SK-N-SH treated with all-trans-retinoic acid at 6 μM for 48 hours (cell line): Measurements from ENCODE around the gene GPR45.

Source experiments
- ATAC-seq: fragments of 200-7000 bp; cut with Tn5 transposase; 3 replicates; pipeline ENCODE4 v1.9.1; 2020; ENCODE audit warnings: mild to moderate bottlenecking, moderate library complexity
- ARNTL ChIP-seq: fragments of 450-650 bp; formaldehyde crosslinking; IDR thresholded peaks from 2 replicates; pipeline ENCODE4 v1.5.0; 2020; ENCODE audit warnings: low read depth, mild to moderate bottlenecking, moderate library complexity, borderline replicate concordance
- BACH2 ChIP-seq: fragments of 250-450 bp; sonication (Bioruptor Pico); IDR thresholded peaks from 2 replicates; pipeline ENCODE4 v1.9.0; 2021; ENCODE audit warnings: mild to moderate bottlenecking, borderline replicate concordance
- CSDC2 ChIP-seq: fragments of 250-450 bp; sonication (Bioruptor Pico); IDR thresholded peaks from 2 replicates; pipeline ENCODE4 v1.5.0; 2020; ENCODE audit warnings: mild to moderate bottlenecking, moderate library complexity
- ESRRG ChIP-seq: fragments of 250-450 bp; sonication (Bioruptor Pico); IDR thresholded peaks from 2 replicates; pipeline ENCODE4 v1.6.1; 2021; ENCODE audit warnings: mild to moderate bottlenecking
- GLIS3 ChIP-seq: fragments of 250-450 bp; sonication (Bioruptor Pico); IDR thresholded peaks from 2 replicates; pipeline ENCODE4 v1.5.0; 2020; ENCODE audit warnings: mild to moderate bottlenecking, moderate library complexity
- OSR1 ChIP-seq: fragments of 250-450 bp; sonication (Bioruptor Pico); IDR thresholded peaks from 2 replicates; pipeline ENCODE4 v1.8.0; 2022; ENCODE audit warnings: moderate library complexity, mild to moderate bottlenecking, inconsistent platforms
- PPARA ChIP-seq: fragments of 250-450 bp; sonication (Bioruptor Pico); IDR thresholded peaks from 2 replicates; pipeline ENCODE4 v1.5.0; 2020; ENCODE audit warnings: mild to moderate bottlenecking, borderline replicate concordance
- RARB ChIP-seq: fragments of 250-450 bp; sonication (Bioruptor Pico); IDR thresholded peaks from 2 replicates; pipeline ENCODE4 v1.8.0; 2021; ENCODE audit warnings: mild to moderate bottlenecking, moderate library complexity
- TCF4 ChIP-seq: fragments of 250-450 bp; sonication (Bioruptor Pico); IDR thresholded peaks from 2 replicates; pipeline ENCODE4 v1.8.0; 2021; ENCODE audit warnings: mild to moderate bottlenecking, moderate library complexity, borderline replicate concordance
- ZC3H10 ChIP-seq: fragments of 250-450 bp; sonication (Bioruptor Pico); IDR thresholded peaks from 2 replicates; pipeline ENCODE4 v1.5.1; 2021; ENCODE audit warnings: mild to moderate bottlenecking, moderate library complexity
- ZFP3 ChIP-seq: fragments of 250-450 bp; sonication (Bioruptor Pico); IDR thresholded peaks from 2 replicates; pipeline ENCODE4 v1.5.0; 2020; ENCODE audit warnings: mild to moderate bottlenecking, moderate library complexity
- ZFP30 ChIP-seq: fragments of 450-650 bp; formaldehyde crosslinking; IDR thresholded peaks from 2 replicates; pipeline ENCODE4 v1.5.0; 2022; ENCODE audit warnings: mild to moderate bottlenecking, moderate library complexity
- ZNF565 ChIP-seq: fragments of 450-650 bp; formaldehyde crosslinking; conservative IDR thresholded peaks from 2 replicates; pipeline ENCODE4 v1.5.0; 2020; ENCODE audit warnings: low read depth, mild to moderate bottlenecking, moderate library complexity
- ZNF70 ChIP-seq: fragments of 450-650 bp; formaldehyde crosslinking; IDR thresholded peaks from 2 replicates; pipeline ENCODE4 v1.5.0; 2020; ENCODE audit warnings: mild to moderate bottlenecking, moderate library complexity
- ZNF8 ChIP-seq: fragments of 450-650 bp; formaldehyde crosslinking; IDR thresholded peaks from 2 replicates; pipeline ENCODE4 v1.5.0; 2020; ENCODE audit warnings: mild to moderate bottlenecking, moderate library complexity
- TF ChIP-seq, protein P1 (sequence below): fragments of 250-450 bp; sonication (Bioruptor Pico); IDR thresholded peaks from 2 replicates; pipeline ENCODE4 v1.8.0; 2021; ENCODE audit warnings: low read depth, mild to moderate bottlenecking, moderate library complexity, borderline replicate concordance
- TF ChIP-seq, protein P2 (sequence below): fragments of 250-450 bp; sonication (Bioruptor Pico); IDR thresholded peaks from 2 replicates; pipeline ENCODE4 v1.5.1; 2020; ENCODE audit warnings: low read depth, mild to moderate bottlenecking, moderate library complexity
- TF ChIP-seq, protein P3 (sequence below): fragments of 250-450 bp; sonication (Bioruptor Pico); IDR thresholded peaks from 2 replicates; pipeline ENCODE4 v1.8.0; 2020; ENCODE audit warnings: mild to moderate bottlenecking, moderate library complexity, borderline replicate concordance
- TF ChIP-seq, protein P4 (sequence below): fragments of 250-450 bp; sonication (Bioruptor Pico); IDR thresholded peaks from 2 replicates; pipeline ENCODE4 v1.5.1; 2021; ENCODE audit warnings: mild to moderate bottlenecking, moderate library complexity
- TF ChIP-seq, protein P5 (sequence below): fragments of 250-450 bp; sonication (Bioruptor Pico); IDR thresholded peaks from 2 replicates; pipeline ENCODE4 v1.5.0; 2020; ENCODE audit warnings: mild to moderate bottlenecking, moderate library complexity

GPR45 gene

DNA sequence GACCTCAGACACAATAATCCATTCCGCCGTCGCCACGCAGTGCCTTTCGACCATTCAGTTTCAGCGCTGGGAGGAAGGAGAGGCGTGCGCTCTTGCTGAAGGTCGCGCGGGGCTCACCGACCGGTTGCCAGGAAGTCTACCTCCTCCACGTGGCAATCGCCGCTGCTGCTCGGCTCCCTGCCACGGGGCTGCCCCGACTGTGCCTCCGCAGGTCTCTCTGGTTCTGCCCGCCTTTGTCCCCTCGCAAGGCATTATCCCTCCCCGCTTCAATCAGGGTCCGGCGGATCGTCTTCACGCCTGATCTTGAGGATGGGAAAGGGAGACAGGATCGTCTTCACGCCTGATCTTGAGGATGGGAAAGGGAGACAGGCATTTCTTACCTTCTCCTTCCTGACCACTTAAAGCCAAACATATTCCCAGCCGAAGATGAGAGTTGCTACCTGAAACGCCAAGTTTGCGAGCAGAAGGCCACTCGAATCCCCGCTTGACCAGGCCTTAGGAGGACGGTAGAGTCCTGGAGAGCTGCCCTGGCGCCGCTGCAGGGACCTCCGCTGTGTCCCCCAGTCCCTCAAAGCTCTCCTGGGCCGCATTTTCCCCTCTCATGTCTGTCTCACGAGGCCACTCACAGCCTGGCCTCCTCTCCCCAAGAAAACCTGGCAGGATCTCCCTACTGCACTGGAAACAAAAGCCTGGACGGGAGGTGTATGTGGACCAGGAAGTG is 4.3 kb upstream of the GPR45 start:
- ATAC-seq: no peak
- TF ChIP-seq ZFP3 (CRISPR knock-in tag) (no peak), ZC3H10 (CRISPR knock-in tag) (no peak), GLIS3 (CRISPR knock-in tag) (no peak)
- TF ChIP-seq, all 23 proteins: peak for 0

DNA sequence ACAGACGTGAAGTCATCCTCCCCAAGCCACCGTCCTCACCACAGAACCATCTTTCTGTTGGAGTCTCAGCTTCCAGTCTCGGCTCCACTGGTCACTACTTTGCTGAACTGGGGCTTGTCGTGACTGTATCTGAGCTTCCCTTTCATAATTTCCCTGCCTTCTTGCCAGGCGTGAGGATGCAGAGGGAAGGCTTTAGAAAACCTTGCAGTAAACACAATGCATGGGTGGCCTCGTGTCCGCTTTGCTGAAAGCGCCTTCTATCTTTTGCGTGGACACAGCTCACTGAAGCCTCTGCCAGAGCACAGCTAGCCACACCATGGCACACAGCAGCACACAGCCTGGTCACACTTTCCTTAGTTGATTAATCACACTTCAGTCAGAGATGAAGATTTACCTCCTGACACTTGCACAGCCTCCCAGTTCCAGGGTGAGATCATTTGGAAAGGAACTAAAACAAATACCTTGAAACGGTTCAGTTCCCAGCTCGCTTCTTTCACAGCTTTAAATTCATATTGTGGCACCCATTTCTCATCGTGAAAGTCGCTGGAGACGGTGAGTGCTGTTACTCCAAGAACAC is 2.8 kb upstream of the GPR45 start:
- TF ChIP-seq ZNF70 (no peak), GLIS3 (CRISPR knock-in tag) (no peak), ESRRG (CRISPR knock-in tag) (no peak), RARB (no peak), PPARA (CRISPR knock-in tag) (no peak), BACH2 (CRISPR knock-in tag) (no peak), ZNF8 (CRISPR knock-in tag) (no peak), ZFP30 (no peak), OSR1 (no peak), ZNF565 (CRISPR knock-in tag) (no peak), TCF4 (CRISPR knock-in tag) (no peak), ZFP3 (CRISPR knock-in tag) (no peak), CSDC2 (CRISPR knock-in tag) (no peak), ARNTL (CRISPR knock-in tag) (no peak)
- TF ChIP-seq, protein P1, sequence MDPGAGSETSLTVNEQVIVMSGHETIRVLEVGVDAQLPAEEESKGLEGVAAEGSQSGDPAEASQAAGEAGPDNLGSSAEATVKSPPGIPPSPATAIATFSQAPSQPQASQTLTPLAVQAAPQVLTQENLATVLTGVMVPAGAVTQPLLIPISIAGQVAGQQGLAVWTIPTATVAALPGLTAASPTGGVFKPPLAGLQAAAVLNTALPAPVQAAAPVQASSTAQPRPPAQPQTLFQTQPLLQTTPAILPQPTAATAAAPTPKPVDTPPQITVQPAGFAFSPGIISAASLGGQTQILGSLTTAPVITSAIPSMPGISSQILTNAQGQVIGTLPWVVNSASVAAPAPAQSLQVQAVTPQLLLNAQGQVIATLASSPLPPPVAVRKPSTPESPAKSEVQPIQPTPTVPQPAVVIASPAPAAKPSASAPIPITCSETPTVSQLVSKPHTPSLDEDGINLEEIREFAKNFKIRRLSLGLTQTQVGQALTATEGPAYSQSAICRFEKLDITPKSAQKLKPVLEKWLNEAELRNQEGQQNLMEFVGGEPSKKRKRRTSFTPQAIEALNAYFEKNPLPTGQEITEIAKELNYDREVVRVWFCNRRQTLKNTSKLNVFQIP (CRISPR knock-in tag): no peak
- TF ChIP-seq, protein P2, sequence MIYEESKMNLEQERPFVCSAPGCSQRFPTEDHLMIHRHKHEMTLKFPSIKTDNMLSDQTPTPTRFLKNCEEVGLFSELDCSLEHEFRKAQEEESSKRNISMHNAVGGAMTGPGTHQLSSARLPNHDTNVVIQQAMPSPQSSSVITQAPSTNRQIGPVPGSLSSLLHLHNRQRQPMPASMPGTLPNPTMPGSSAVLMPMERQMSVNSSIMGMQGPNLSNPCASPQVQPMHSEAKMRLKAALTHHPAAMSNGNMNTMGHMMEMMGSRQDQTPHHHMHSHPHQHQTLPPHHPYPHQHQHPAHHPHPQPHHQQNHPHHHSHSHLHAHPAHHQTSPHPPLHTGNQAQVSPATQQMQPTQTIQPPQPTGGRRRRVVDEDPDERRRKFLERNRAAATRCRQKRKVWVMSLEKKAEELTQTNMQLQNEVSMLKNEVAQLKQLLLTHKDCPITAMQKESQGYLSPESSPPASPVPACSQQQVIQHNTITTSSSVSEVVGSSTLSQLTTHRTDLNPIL (CRISPR knock-in tag): no peak
- TF ChIP-seq, protein P3, sequence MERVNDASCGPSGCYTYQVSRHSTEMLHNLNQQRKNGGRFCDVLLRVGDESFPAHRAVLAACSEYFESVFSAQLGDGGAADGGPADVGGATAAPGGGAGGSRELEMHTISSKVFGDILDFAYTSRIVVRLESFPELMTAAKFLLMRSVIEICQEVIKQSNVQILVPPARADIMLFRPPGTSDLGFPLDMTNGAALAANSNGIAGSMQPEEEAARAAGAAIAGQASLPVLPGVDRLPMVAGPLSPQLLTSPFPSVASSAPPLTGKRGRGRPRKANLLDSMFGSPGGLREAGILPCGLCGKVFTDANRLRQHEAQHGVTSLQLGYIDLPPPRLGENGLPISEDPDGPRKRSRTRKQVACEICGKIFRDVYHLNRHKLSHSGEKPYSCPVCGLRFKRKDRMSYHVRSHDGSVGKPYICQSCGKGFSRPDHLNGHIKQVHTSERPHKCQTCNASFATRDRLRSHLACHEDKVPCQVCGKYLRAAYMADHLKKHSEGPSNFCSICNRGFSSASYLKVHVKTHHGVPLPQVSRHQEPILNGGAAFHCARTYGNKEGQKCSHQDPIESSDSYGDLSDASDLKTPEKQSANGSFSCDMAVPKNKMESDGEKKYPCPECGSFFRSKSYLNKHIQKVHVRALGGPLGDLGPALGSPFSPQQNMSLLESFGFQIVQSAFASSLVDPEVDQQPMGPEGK (CRISPR knock-in tag): no peak
- TF ChIP-seq, protein P4, sequence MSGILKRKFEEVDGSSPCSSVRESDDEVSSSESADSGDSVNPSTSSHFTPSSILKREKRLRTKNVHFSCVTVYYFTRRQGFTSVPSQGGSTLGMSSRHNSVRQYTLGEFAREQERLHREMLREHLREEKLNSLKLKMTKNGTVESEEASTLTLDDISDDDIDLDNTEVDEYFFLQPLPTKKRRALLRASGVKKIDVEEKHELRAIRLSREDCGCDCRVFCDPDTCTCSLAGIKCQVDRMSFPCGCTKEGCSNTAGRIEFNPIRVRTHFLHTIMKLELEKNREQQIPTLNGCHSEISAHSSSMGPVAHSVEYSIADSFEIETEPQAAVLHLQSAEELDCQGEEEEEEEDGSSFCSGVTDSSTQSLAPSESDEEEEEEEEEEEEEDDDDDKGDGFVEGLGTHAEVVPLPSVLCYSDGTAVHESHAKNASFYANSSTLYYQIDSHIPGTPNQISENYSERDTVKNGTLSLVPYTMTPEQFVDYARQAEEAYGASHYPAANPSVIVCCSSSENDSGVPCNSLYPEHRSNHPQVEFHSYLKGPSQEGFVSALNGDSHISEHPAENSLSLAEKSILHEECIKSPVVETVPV: no peak
- TF ChIP-seq, protein P5, sequence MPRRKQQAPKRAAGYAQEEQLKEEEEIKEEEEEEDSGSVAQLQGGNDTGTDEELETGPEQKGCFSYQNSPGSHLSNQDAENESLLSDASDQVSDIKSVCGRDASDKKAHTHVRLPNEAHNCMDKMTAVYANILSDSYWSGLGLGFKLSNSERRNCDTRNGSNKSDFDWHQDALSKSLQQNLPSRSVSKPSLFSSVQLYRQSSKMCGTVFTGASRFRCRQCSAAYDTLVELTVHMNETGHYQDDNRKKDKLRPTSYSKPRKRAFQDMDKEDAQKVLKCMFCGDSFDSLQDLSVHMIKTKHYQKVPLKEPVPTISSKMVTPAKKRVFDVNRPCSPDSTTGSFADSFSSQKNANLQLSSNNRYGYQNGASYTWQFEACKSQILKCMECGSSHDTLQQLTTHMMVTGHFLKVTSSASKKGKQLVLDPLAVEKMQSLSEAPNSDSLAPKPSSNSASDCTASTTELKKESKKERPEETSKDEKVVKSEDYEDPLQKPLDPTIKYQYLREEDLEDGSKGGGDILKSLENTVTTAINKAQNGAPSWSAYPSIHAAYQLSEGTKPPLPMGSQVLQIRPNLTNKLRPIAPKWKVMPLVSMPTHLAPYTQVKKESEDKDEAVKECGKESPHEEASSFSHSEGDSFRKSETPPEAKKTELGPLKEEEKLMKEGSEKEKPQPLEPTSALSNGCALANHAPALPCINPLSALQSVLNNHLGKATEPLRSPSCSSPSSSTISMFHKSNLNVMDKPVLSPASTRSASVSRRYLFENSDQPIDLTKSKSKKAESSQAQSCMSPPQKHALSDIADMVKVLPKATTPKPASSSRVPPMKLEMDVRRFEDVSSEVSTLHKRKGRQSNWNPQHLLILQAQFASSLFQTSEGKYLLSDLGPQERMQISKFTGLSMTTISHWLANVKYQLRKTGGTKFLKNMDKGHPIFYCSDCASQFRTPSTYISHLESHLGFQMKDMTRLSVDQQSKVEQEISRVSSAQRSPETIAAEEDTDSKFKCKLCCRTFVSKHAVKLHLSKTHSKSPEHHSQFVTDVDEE (CRISPR knock-in tag): no peak
- ATAC-seq: no peak

DNA sequence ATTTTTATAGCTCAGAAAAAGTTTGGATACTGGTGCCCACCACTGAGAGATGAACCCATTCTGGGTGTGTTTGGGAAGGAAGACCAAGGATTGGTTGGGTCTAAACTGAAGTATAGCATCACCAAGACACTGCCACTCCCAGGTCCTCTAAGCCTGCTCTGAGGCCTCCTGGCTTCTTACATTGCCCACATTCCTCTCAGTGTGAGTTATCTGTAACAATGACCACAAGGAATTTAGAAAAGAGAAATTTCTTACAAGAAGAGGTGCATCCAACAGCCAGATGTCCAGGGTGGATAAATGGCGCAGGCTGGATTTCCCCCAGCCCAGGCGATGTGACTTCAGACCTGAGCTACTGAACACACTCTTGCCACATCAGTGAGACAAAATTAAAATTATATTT is 1.6 kb upstream of the GPR45 start:
- peak; percentile 92 for ATAC-seq

More for the DNA sequence above, 1.6 kb upstream of the GPR45 start:
- TF ChIP-seq, protein P2 (CRISPR knock-in tag): no peak
- no peak for TF ChIP-seq ZNF70
- TF ChIP-seq OSR1: no peak
